ENCODE data around the gene C5orf15. TPM values are rescaled to one million over a fixed set of nuclear protein-coding genes. Genes with fewer than 3 reads are reported as not detected.

The C5orf15 gene
- total and polyA plus RNA-seq, 2 experiments from 2014 or later = 37.7 to 61.4 TPM

DNA sequence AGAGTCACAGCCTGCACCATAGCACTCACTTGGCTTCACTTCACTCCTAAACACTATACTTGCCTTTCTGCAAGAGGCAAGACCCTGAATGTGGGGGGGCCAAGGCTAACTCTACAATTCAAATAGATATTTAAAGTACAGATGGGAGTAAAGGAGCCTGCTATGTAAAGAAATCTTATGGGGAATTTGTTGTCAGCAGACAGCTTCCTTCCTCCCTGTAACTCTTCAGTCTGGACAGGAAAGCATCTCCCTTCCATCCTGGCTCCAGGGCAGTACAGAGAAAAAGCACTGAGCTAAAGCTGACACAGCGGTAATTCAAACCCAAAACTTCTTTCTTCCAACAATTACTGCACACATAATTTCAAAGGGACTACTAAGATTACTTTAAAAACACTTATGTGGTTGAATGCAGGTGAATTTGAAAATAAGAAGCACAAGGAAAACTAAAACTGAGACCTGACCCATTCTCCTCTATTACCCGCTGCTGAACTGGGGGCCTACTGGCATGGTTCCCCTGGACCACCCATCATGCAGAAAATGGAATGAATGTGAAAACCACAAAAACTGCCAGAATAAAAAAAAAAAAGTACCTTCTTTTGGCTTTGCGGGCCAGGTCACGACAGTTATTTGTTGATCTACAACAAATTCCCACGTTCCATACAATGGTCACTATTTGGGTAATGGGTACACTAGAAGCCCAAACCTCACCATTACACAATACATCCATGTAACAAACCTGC is 22.9 kb upstream of the C5orf15 start (continued):
- TF ChIP-seq, protein P1, sequence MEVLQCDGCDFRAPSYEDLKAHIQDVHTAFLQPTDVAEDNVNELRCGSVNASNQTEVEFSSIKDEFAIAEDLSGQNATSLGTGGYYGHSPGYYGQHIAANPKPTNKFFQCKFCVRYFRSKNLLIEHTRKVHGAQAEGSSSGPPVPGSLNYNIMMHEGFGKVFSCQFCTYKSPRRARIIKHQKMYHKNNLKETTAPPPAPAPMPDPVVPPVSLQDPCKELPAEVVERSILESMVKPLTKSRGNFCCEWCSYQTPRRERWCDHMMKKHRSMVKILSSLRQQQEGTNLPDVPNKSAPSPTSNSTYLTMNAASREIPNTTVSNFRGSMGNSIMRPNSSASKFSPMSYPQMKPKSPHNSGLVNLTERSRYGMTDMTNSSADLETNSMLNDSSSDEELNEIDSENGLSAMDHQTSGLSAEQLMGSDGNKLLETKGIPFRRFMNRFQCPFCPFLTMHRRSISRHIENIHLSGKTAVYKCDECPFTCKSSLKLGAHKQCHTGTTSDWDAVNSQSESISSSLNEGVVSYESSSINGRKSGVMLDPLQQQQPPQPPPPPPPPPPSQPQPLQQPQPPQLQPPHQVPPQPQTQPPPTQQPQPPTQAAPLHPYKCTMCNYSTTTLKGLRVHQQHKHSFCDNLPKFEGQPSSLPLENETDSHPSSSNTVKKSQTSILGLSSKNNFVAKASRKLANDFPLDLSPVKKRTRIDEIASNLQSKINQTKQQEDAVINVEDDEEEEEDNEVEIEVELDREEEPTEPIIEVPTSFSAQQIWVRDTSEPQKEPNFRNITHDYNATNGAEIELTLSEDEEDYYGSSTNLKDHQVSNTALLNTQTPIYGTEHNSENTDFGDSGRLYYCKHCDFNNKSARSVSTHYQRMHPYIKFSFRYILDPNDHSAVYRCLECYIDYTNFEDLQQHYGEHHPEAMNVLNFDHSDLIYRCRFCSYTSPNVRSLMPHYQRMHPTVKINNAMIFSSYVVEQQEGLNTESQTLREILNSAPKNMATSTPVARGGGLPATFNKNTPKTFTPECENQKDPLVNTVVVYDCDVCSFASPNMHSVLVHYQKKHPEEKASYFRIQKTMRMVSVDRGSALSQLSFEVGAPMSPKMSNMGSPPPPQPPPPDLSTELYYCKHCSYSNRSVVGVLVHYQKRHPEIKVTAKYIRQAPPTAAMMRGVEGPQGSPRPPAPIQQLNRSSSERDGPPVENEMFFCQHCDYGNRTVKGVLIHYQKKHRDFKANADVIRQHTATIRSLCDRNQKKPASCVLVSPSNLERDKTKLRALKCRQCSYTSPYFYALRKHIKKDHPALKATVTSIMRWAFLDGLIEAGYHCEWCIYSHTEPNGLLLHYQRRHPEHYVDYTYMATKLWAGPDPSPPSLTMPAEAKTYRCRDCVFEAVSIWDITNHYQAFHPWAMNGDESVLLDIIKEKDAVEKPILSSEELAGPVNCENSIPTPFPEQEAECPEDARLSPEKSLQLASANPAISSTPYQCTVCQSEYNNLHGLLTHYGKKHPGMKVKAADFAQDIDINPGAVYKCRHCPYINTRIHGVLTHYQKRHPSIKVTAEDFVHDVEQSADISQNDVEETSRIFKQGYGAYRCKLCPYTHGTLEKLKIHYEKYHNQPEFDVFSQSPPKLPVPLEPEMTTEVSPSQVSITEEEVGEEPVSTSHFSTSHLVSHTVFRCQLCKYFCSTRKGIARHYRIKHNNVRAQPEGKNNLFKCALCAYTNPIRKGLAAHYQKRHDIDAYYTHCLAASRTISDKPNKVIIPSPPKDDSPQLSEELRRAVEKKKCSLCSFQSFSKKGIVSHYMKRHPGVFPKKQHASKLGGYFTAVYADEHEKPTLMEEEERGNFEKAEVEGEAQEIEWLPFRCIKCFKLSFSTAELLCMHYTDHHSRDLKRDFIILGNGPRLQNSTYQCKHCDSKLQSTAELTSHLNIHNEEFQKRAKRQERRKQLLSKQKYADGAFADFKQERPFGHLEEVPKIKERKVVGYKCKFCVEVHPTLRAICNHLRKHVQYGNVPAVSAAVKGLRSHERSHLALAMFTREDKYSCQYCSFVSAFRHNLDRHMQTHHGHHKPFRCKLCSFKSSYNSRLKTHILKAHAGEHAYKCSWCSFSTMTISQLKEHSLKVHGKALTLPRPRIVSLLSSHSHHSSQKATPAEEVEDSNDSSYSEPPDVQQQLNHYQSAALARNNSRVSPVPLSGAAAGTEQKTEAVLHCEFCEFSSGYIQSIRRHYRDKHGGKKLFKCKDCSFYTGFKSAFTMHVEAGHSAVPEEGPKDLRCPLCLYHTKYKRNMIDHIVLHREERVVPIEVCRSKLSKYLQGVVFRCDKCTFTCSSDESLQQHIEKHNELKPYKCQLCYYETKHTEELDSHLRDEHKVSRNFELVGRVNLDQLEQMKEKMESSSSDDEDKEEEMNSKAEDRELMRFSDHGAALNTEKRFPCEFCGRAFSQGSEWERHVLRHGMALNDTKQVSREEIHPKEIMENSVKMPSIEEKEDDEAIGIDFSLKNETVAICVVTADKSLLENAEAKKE (CRISPR knock-in tag; IDR thresholded peaks at IDR 0.05) = no peak
- TF ChIP-seq, protein P2, sequence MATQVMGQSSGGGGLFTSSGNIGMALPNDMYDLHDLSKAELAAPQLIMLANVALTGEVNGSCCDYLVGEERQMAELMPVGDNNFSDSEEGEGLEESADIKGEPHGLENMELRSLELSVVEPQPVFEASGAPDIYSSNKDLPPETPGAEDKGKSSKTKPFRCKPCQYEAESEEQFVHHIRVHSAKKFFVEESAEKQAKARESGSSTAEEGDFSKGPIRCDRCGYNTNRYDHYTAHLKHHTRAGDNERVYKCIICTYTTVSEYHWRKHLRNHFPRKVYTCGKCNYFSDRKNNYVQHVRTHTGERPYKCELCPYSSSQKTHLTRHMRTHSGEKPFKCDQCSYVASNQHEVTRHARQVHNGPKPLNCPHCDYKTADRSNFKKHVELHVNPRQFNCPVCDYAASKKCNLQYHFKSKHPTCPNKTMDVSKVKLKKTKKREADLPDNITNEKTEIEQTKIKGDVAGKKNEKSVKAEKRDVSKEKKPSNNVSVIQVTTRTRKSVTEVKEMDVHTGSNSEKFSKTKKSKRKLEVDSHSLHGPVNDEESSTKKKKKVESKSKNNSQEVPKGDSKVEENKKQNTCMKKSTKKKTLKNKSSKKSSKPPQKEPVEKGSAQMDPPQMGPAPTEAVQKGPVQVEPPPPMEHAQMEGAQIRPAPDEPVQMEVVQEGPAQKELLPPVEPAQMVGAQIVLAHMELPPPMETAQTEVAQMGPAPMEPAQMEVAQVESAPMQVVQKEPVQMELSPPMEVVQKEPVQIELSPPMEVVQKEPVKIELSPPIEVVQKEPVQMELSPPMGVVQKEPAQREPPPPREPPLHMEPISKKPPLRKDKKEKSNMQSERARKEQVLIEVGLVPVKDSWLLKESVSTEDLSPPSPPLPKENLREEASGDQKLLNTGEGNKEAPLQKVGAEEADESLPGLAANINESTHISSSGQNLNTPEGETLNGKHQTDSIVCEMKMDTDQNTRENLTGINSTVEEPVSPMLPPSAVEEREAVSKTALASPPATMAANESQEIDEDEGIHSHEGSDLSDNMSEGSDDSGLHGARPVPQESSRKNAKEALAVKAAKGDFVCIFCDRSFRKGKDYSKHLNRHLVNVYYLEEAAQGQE (IDR thresholded peaks at IDR 0.05; ENCODE audit: unreplicated experiment) = no peak
- TF ChIP-seq JUNB (IDR thresholded peaks at IDR 0.05; ENCODE audit: unreplicated experiment) (no peak), EZH2phosphoT487 (IDR thresholded peaks at IDR 0.05; ENCODE audit: unreplicated experiment) (no peak)

DNA sequence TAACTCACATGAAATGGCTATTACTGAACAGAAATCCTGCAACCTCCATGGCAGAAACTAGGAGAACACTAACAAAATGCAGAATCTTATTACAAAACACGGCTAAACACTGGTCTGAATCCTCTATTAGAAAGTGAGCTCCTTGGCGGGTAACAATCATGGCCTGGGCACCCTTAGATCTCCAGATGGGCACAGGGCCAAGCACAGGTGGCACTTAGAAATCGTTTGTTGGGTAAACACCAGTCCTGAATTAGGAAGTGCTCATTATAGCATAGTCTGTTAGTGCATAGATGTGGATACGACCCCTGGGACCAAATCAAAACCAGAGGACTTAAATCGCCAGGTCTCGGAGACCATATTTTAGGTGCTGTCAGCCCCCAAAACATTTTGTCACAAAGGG is 22.0 kb upstream of the C5orf15 start:
- Histone ChIP-seq H3F3A (replicated peaks; ENCODE audit: low read depth) (0 out of 2 replicates have a peak, but pooled peaks cover 2% of the 10 kb centered on the region), H3K9me2 (ENCODE audit: insufficient read depth) (no peaks in the 10 kb centered on the region), H3K4me2 (no peak overlapping the region), H3K4me1 (ENCODE audit: insufficient read depth) (peaks cover 1% of the 10 kb centered on the region; the same call in 1 of the 2 replicates), H3K27me3 (ENCODE audit: insufficient read depth) (no peaks in the 10 kb centered on the region), H3K27ac (ENCODE audit: low read depth) (no peak overlapping the region), H3K4me3 (no peak overlapping the region), H2AFZ (no peak overlapping the region), H4K20me1 (replicated peaks; ENCODE audit: insufficient read depth) (peaks cover 49% of the 10 kb centered on the region), H3K36me3 (ENCODE audit: insufficient read depth) (peaks cover 50% of the 10 kb centered on the region), H3K79me2 (replicated peaks; ENCODE audit: insufficient read depth) (peaks cover 87% of the 10 kb centered on the region)
- no peaks in the 10 kb centered on the region; the same call in 2 of the 3 replicates for H3K9me3 Mint-ChIP-seq
- peaks cover 59% of the 10 kb centered on the region for H3K36me3 Mint-ChIP-seq (ENCODE audit: low read depth)
- H3K4me3 Mint-ChIP-seq = no peak overlapping the region
- peaks cover 6% of the 10 kb centered on the region for H3K27me3 Mint-ChIP-seq (ENCODE audit: insufficient read depth, low read depth, poor library complexity)
- DNase-seq (ENCODE audit: low spot score) (no peak), ATAC-seq (no peak)
- no peak overlapping the region for H3K27ac Mint-ChIP-seq
- H3K4me1 Mint-ChIP-seq = peaks cover 13% of the 10 kb centered on the region
- no peak for TF ChIP-seq STAT1 (IDR thresholded peaks at IDR 0.05; ENCODE audit: unreplicated experiment)
- no peak for TF ChIP-seq EZH2phosphoT487 (IDR thresholded peaks at IDR 0.05; ENCODE audit: unreplicated experiment)
